Ascending aorta (tissue), 2 donors: Measurements from ENCODE around the gene PCDHGA2. TPM values are rescaled to one million over a fixed set of nuclear protein-coding genes. Genes with fewer than 3 reads are reported as not detected.
"Not testable (repeated sequence)": the region's sequence is repeated elsewhere in the genome, so short reads cannot be mapped to it uniquely, and the experiment has no call there.

Experiments
- DNase-seq, 2 donors: peaks; one replicate each; pipeline ENCODE4 v3.0.0-alpha.2; 2019; ENCODE audit warnings: low spot score in 2 of 2
- H3K27ac ChIP-seq, 2 donors: fragments of 200-600 bp; sonication (generic); one replicate each; pipeline ENCODE4 v1.5.1; 2016 to 2017; ENCODE audit warnings: mild to moderate bottlenecking in 1 of 2
- H3K27me3 ChIP-seq: fragments of 200-600 bp; sonication (generic); one replicate; pipeline ENCODE4 v1.5.1; 2017
- H3K36me3 ChIP-seq, 2 donors: fragments of 200-600 bp; sonication (generic); one replicate each; pipeline ENCODE4 v1.5.1; 2016
- H3K4me1 ChIP-seq, 2 donors: fragments of 200-600 bp; sonication (generic); one replicate each; pipeline ENCODE4 v1.5.1; 2016 to 2017; ENCODE audit warnings: mild to moderate bottlenecking in 1 of 2
- H3K4me3 ChIP-seq, 2 donors: fragments of 200-600 bp; sonication (generic); one replicate each; pipeline ENCODE4 v1.5.1; 2016 to 2017; ENCODE audit warnings: mild to moderate bottlenecking in 1 of 2
- H3K9me3 ChIP-seq, 2 donors: fragments of 200-600 bp; sonication (generic); one replicate each; pipeline ENCODE4 v1.5.1; 2016
- intact Hi-C: fragments of 100-400 bp; cut with DNase I; formaldehyde crosslinking; loops from one replicate; pipeline ENCODE4 v1.15.1; 2023
- total RNA-seq: library from RNA; depleted of rRNA; stranded (reverse); fragments of >200 nt; gene quantifications from one replicate; pipeline ENCODE4 v1.1.0, GENCODE V29; 2016
- TF ChIP-seq, protein P1 (sequence below), 3 experiments: fragments of 200-600 bp in 2 of 3; fragments of 450-650 bp in 1 of 3; sonication (generic) in 2 of 3; IDR thresholded peaks; one replicate each; pipeline ENCODE4 v1.5.1; 2016 to 2019; ENCODE audit warnings: antibody characterized with exemption in 3 of 3, mild to moderate bottlenecking in 1 of 3, moderate library complexity in 1 of 3

PCDHGA2 gene
- total RNA-seq, 1 donor from 2014 or later: 4.9 TPM

- intact Hi-C loops: loop anchor here (10.0 kb wide), 1 partner anchor 613 kb away; no protein-coding TSS in a partner anchor
- DNase-seq: no peak
- no peak overlapping the region for H3K27ac ChIP-seq
- no peaks in the 10 kb centered on the region for H3K27me3 ChIP-seq
- peaks cover 43 to 81% of the 10 kb centered on the region in 2 donors for H3K9me3 ChIP-seq
- H3K4me3 ChIP-seq: no peak overlapping the region
- H3K4me1 ChIP-seq: no peaks in the 10 kb centered on the region
- TF ChIP-seq, protein P1, sequence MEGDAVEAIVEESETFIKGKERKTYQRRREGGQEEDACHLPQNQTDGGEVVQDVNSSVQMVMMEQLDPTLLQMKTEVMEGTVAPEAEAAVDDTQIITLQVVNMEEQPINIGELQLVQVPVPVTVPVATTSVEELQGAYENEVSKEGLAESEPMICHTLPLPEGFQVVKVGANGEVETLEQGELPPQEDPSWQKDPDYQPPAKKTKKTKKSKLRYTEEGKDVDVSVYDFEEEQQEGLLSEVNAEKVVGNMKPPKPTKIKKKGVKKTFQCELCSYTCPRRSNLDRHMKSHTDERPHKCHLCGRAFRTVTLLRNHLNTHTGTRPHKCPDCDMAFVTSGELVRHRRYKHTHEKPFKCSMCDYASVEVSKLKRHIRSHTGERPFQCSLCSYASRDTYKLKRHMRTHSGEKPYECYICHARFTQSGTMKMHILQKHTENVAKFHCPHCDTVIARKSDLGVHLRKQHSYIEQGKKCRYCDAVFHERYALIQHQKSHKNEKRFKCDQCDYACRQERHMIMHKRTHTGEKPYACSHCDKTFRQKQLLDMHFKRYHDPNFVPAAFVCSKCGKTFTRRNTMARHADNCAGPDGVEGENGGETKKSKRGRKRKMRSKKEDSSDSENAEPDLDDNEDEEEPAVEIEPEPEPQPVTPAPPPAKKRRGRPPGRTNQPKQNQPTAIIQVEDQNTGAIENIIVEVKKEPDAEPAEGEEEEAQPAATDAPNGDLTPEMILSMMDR (IDR thresholded peaks at IDR 0.05): no peak
- no peaks in the 10 kb centered on the region for H3K36me3 ChIP-seq
These were observed 10.3 kb upstream of the PCDHGA2 start for GRCh38 chr5:141328231-141328630.

DNA sequence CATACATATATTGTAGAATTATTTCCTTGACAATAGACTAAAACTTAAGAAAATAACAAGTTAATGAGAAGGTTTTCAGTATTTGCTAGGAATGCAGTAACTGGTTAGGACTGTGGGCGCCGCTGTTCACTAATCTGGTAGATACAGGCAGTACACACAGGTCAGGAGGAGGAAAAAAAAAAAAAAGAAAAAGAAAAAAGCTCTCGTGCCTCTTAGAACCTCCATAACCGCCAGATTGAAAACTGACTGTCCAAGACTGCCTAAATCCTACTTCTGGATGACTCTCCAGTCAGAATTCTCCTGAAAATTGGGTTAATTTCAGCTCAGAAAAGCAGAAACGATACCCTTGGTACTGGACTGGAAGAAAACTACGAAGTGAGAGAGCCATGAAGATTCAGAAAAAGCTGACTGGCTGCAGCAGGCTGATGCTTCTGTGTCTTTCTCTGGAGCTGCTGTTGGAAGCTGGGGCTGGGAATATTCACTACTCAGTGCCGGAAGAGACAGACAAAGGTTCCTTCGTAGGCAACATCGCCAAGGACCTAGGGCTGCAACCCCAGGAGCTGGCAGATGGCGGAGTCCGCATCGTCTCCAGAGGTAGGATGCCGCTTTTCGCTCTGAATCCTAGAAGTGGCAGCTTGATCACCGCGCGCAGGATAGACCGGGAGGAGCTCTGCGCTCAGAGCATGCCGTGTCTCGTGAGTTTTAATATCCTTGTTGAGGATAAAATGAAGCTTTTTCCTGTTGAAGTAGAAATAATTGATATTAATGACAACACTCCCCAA is 8.1 kb upstream of the PCDHGA2 start, which contains the start of gene PCDHGA1:
Gene PCDHGA1, plus strand, starts transcription at position 216 of the 782 bp plus-strand sequence.
- H3K4me3 ChIP-seq: no peak within 1 kb of the TSS
- TF ChIP-seq, protein P1 (IDR thresholded peaks at IDR 0.05): peak in 1 of 3 experiments; percentile 14
- no peak for DNase-seq
- peaks cover 59 to 83% of the 10 kb centered on the region in 2 donors for H3K9me3 ChIP-seq
- no peaks in the 10 kb centered on the region for H3K36me3 ChIP-seq
- H3K4me1 ChIP-seq: no peaks in the 10 kb centered on the region
- intact Hi-C loops: no loop called here
- H3K27ac ChIP-seq: no peak within 1 kb of the TSS
- H3K27me3 ChIP-seq: no peaks in the 10 kb centered on the region

DNA sequence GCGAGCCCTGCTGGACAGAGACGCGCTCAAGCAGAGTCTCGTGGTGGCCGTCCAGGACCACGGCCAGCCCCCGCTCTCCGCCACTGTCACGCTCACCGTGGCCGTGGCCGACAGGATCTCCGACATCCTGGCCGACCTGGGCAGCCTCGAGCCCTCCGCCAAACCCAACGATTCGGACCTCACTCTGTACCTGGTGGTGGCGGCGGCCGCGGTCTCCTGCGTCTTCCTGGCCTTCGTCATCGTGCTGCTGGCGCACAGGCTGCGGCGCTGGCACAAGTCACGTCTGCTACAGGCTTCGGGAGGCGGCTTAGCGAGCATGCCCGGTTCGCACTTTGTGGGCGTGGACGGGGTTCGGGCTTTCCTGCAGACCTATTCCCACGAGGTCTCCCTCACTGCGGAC is 6.0 kb upstream of the PCDHGA2 start:
- intact Hi-C loops, DNase-seq, H3K4me1 ChIP-seq, H3K27ac ChIP-seq, H3K36me3 ChIP-seq, H3K4me3 ChIP-seq, H3K27me3 ChIP-seq: not testable (repeated sequence)
- H3K9me3 ChIP-seq: peaks cover 65 to 96% of the 10 kb centered on the region in 2 donors

DNA sequence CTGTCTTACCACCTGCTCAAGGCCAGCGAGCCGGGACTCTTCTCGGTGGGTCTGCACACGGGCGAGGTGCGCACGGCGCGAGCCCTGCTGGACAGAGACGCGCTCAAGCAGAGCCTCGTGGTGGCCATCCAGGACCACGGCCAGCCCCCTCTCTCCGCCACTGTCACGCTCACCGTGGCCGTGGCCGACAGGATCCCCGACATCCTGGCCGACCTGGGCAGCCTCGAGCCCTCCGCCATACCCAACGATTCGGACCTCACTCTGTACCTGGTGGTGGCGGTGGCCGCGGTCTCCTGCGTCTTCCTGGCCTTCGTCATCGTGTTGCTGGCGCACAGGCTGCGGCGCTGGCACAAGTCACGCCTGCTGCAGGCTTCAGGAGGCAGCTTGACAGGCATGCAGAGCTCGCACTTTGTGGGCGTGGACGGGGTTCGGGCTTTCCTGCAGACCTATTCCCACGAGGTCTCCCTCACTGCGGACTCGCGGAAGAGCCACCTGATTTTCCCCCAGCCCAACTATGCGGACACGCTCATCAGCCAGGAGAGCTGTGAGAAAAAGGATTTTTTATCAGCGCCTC is 2.3 kb downstream of the PCDHGA2 start:
- H3K4me3 ChIP-seq, intact Hi-C loops, H3K4me1 ChIP-seq, H3K27me3 ChIP-seq, DNase-seq, H3K27ac ChIP-seq, H3K36me3 ChIP-seq: not testable (repeated sequence)
- H3K9me3 ChIP-seq: peaks cover 75 to 98% of the 10 kb centered on the region in 2 donors

- TF ChIP-seq, protein P1 (IDR thresholded peaks at IDR 0.05): no peak
- Histone ChIP-seq H3K4me1 (no peaks in the 10 kb centered on the region), H3K9me3 (peaks cover 81 to 99% of the 10 kb centered on the region in 2 donors), H3K4me3 (no peak overlapping the region), H3K27ac (no peak overlapping the region), H3K36me3 (no peaks in the 10 kb centered on the region), H3K27me3 (no peaks in the 10 kb centered on the region)
- no peak for DNase-seq
- intact Hi-C loops: no loop called here
These were observed 4.2 kb downstream of the PCDHGA2 start for GRCh38 chr5:141342773-141343172.

DNA sequence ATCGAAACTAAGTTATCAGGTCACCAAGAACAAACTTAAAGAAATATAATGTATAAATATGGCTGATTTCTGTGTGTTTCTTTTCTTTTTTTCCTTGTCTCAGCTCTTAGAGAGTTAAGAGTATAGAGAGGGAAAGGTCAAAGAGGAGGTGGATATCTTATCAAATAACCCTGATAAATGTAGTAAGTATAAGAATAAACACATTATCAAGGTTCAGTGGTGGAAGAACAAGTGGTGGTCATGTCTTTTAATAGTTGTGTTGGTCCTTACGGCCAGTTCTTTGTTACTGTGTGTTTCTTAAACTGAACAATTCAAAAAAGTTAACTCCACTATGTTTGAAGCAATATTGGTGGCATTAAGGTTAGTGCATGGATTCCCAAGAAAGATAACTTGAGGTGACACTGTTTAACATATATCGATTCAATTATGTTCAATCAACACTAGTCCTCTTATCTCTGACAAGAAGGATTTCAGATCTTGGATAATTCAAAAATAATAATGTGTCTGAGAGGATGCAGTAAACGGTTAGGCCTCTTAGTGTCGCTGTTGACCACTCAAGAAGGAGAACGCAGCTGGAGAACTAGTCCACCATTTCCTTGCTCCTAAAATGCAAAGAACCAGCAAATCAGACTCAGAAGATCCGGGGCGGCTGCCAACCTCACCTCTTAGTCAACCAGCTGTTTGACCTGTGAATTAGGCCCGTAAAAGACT is 4.8 kb downstream of the PCDHGA2 start, which contains the start of gene PCDHGA3:
Gene PCDHGA3, plus strand, starts transcription at position 588 of the 711 bp plus-strand sequence. CDS start 205 bp downstream, outside the sequence.
- H3K4me3 ChIP-seq: peak within 1 kb of the TSS in 1 of 2 donors; percentile 35
- H3K4me1 ChIP-seq: no peaks in the 10 kb centered on the region
- no peak for DNase-seq
- intact Hi-C loops: no loop called here
- H3K36me3 ChIP-seq: no peaks in the 10 kb centered on the region
- peaks cover 76 to 99% of the 10 kb centered on the region in 2 donors for H3K9me3 ChIP-seq
- no peaks in the 10 kb centered on the region for H3K27me3 ChIP-seq
- TF ChIP-seq, protein P1 (IDR thresholded peaks at IDR 0.05): peak in 1 of 3 experiments; percentile 16
- no peak within 1 kb of the TSS for H3K27ac ChIP-seq
